GM21447 (cell line): ENCODE measurements around the gene PRPF18.

Source experiments
- ATAC-seq: cut with Tn5 transposase; IDR thresholded peaks from one replicate; pipeline ENCODE4 v1.9.1; 2021; ENCODE audit not compliant: unreplicated experiment

PRPF18 gene

DNA sequence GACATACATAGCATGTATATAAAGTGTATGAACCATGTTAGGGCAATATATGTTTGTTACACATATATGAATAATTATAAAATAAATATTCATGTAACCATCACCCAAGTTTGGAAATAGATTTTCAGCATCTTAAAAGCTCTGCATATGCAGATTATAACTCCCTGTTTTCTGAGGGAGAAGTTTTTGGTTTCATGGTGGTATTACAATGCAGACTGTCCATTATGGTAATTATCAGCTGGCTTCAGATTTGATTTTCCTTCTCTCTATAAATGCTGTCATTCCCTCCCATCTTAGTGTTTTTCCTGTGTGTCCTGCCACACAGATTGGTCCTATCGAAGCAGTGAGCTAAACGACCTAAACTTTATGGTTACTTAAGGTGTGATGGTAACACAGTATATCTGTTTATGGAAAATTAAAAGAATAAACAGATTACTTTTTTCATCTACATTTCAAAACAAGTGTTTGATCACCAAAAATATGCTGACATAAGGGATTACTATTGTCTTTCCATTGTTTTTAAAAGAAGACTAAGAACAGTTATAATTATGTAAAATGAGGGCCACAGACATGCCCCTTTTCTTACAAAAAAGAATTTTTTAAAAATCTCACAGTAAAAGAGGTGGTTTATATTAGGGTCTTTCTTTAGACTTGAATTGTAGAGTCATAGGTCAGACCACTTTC, 17.7 kb downstream of the PRPF18 start:
- ATAC-seq, result no peak

DNA sequence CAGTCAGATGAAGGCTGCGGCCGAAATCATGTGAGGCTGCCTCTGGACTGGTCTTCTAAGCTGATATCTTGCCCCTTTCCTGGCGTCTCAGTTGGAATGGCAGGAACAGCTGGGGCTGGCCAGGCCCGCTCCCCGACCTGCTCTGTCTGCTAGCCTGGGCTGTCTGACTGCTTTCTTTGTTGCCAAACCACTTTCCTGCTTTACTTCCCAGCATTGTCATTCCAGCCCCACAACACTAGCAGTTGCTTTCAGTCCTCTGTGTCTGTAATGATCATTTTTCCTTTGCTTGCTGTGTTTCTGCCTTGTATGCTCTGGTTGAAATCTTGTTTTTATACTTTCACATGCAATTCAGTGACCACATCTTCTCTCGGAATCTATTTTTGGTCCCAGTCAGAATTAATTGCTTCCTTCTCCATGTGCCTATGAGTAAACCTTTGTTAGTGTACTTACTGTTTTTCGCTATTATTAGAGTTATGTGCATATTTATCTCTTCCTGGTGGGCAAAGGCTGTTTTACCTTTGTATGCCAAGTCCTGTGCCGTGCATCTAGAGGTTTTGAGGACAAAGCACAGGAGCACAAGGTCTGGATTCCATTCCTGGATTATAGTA, 21.6 kb downstream of the PRPF18 start:
- no peak for ATAC-seq

DNA sequence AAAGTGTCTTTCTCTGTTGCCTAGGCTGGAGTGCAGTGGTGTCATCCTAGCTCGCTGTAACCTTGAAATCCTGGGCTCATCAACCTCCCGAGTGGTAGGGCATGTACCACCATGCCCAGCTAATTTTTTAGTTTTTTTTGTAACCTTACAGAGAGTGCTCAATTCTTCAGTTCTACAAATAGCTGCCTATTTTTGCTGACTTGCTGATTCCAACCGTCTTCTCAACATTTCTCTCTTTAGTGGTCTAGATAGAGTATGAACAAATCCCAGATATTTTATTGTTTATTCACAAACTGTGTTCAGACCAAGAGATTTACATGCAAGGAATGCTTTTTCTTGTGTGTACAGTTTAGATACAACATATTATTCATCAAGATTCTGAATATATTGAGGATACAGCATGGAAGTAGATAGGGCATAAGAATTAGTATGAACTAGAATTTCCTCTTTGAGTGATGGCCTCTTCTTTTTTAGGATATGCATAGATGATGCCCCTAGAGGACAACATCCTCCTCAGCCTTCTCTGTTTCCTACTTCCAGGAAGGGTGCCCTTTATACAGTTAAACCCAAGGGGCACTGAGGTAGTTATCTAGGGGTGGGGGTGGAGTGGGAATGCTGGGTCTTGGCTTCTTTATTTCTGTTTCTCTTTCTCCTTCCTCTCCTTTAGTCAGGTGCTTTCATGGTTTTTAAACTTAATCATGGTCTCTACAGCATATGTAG, 26.0 kb downstream of the PRPF18 start:
- no peak for ATAC-seq

DNA sequence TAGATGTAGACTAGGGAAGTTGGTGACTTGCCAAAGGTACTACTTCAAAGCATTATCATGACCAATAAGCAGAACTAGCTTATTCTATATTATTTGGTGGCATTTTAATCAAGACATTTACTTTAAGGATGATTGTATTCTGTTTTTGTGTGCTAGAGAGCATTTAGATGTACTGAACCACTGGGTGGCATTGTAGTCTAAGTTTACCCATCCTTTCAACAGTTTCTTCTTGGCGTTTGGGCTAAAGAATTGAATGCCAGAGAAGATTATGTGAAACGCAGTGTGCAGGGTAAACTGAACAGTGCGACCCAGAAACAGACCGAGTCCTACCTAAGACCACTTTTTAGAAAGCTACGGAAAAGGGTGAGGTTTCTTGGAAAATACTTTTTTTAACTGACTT, 26.8 kb downstream of the PRPF18 start:
- no peak for ATAC-seq

DNA sequence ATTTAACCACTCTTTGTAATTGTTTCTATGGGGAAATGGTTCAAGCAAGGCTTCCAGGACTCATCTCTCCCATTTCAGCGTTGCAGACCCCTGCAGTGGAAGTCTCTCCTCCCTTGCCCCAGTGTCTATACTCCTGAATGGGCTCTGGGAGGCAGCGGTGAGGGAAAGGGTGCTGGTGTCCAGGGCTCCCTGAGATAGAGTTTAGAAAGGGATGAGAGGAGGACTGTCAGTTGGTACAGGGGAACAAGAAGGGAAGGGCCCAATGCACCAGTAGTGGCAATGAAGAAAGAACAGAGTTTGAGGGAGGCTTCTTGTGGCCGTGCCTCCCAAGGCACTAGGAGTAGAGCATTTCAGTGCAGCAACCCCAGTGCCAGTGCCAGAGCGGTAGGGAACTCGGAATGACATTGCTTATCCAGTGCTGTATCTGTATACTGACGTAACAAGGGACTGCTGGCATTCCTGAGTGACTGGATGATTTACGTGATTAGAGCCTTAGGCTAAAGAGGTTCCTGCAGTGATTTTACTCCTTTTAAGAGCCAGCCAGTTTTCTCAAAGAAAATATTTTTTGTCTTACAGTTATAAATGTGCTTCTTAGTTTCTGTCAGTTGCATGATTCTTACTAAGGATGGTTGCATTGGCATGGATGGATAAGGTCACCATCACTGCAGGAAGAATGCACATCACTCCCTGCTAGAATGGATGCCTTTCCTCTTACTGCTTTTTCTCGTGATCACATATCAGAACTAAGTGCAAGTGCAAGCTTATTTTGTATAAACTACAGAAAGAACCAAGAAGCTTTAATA, 28.0 kb downstream of the PRPF18 start:
- ATAC-seq, result no peak

DNA sequence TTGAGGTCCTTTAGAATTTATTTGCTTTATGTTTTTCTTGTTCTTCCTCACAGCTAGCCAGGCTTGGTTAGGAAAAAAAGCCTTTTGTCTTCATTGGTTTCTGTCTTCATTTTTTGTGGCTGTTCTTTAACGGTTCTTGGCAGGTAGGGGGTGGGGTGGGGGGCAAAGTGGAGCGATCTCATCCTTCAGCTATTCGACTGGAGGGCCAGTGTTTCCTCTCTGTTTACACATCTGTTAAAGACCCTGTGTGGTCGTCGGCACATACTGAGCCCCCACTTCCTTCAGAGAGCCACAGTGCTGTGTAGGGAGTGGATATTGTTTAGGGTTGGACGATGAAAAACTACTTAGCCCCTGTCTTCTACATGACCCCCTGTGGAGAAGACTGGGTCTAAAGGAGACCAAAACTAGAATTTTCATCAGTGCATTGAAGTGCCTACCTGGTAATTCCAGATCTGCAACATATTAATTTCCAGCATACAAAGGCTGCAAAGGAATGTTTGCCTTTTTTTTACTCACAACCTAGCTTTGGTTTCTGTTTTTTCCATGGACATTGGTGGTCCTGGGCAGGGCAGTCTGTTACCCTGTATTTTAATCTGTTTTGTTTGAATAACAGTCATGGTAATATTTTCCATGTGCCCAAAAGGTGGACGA, 29.0 kb downstream of the PRPF18 start:
- no peak for ATAC-seq

DNA sequence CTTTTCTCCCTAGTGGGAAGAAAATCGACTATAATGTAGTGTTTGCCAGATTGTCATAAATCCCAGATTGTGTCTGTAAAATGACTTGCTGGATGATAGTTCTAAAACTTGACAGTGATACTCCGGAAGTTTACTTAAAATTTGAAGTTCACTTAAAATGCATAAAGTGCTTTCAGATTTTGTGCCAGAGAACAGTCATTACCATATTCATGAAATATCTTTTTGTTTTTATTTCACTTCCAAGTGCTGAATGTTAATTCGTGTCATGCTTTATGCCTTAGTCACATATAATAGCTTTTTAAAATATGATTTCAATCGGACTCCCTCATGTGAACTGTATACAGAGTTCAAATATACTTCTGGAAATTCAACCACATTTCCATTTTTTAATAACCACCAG, 30.4 kb downstream of the PRPF18 start:
- ATAC-seq, result no peak

DNA sequence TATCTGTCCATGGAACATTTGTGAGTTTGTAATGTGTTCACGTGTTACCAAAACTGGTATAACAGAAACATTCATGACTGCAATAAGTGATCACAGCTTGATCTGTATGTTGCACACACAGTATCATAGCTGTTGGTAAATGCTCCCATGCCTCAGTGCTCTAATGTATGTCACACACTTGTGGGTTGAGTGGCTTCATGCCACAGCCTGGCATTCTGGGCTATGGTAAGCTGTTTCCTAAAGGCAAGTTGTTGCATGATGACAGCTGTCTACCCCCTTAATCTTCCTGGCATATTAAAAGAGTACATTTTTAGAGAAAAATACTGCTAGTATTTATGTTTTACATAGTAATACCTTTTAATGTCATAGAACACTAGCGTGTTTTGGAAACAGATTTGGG, 35.2 kb downstream of the PRPF18 start:
- no peak for ATAC-seq

DNA sequence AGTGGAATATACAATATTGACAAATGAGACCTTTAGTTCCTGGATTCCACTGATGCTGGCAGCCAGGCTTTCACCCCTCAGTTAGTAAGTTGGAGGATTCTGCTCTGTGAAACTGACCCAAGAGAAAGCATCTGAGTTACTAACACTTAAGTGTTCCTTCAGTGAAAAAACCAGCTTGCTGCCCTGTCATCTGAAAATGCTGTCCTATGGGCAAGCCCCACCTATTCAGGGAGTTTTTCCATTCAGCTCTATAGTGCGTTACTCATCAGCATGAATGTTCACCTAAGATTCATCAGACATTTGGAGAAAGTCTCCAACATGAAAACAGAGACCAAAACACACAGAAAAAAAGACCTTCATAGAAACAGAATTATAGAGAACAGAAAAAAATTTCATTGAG, 37.9 kb downstream of the PRPF18 start:
- no peak for ATAC-seq

DNA sequence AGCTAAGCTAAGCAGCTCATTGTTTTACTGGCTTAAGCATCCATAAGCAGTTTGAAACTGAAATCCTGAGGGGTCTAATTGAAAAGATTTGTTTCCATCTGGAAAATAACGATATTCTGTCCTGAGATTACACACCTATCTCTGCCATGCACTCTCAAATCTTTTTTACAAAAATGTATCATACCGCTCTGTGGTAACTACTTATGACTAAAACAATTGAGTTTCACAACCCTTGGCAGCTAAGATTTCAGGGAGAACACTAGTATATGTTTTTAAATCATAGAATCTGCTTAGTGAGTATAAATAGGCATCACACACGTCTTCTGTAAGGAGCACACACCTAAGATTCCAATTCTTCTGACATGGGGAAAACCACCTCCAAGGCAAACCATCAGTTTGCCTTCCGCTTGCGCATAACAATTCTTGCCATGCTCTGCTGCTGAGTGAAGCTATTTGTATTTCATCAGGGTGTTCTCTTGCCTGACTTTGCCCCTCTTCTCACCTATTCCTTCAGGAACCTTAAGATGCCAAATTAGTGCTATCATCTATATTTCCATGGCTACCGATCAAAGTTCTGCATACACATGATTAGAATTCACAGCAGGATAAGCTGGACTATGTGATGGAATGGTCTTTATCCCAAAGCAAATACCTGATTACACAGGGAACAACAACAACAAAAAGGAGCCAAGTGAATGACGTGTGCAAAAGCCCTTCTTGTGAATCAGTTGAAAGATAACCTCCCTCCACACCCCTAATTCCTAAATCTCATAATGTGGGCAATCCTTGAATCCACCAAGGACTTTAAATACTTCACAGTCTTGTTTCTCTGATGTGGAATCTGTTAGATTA, 40.9 kb downstream of the PRPF18 start:
- ATAC-seq, result no peak

DNA sequence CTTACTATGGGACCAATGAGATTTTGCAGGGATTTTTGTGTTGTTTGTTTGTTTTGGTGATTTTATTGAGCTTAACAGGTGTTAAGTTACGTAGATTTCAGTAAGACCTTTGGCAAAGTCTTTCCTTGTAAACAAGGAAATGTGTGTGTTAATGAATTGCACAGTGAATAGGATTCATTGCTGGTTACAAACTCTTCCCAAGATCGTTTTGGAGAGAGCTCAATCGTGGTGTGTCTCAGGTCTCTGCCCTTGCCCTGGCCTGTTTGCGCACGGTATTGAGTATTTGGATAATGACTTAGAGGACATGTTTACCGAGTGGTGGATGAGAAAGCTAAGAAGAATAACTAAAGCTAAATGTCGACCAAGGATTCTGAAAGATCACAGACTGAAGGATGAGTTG, 41.9 kb downstream of the PRPF18 start:
- no peak for ATAC-seq

DNA sequence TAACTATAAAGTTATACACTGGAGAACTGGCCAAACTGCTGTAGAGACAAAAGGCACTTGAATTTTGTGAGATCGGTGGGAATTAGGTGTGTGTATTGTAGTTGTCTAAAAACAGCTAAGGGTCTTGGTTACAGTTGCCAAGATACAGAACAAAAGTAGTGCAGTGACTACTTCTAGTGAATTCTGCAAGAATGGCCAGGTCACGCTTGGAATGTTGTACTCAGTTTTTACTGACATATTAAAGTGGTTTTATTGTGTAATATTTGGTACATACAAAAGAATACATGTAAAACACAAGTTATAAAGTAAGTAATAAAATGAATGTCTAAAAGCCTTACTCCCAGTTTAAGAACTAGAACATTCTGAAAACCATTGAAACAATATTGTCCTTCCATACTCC, 42.4 kb downstream of the PRPF18 start:
- ATAC-seq, result no peak

DNA sequence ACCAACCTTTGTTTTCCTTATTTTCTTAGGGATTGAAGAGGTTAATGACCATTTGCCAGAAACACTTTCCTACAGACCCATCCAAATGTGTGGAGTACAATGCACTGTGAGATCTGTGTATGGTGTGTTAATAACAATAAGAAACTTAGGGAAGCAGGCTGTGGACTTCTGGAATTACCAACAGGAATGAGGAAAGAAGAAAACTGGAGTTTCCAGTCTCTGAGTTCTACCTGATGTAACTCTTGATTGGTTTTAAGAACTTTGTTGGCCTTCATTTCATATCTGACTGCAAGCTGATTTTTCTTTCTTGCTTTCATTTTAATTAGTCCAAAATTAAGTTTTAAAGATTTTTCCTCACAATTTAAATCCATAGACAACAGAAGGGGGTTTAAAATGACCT, 43.5 kb downstream of the PRPF18 start:
- no peak for ATAC-seq

DNA sequence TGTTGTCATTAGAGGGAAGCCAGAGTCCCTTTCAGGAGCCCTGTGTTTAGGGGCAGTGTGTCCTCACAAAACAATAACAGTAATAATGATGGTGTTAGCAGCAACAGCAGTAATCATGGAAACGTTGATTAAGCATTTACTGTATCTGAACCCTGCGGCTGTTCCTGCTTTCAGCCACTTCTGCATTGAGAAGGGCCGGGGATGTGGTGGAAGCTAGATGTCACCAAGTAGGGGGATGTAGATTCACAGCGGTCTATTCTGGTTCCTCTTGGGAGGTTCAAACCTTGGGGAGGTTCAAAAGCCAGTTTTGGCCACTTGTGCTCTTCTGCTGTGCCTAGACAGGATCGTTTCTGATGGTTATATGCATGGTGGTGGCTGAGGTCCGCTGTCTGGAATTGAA, 44.8 kb downstream of the PRPF18 start:
- no peak for ATAC-seq

DNA sequence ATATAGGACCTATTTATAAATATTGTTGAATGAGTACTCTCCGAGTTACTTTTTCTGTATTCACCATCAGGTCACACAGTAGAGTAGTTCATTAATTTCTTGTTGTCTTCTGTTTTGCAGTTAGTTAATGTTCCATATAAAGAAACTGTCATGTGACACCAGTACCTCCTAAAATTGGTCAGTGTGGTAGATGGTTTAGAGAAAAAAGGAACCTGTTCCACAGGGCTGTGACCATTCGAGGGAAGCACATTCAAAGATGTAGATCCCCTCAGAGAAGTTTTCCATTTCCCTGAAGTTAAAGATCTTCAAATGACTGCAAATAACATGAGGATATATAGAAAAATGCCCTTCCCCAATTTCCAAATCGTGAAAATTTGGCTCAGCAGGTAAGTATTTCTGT, 45.7 kb downstream of the PRPF18 start:
- ATAC-seq, result no peak

DNA sequence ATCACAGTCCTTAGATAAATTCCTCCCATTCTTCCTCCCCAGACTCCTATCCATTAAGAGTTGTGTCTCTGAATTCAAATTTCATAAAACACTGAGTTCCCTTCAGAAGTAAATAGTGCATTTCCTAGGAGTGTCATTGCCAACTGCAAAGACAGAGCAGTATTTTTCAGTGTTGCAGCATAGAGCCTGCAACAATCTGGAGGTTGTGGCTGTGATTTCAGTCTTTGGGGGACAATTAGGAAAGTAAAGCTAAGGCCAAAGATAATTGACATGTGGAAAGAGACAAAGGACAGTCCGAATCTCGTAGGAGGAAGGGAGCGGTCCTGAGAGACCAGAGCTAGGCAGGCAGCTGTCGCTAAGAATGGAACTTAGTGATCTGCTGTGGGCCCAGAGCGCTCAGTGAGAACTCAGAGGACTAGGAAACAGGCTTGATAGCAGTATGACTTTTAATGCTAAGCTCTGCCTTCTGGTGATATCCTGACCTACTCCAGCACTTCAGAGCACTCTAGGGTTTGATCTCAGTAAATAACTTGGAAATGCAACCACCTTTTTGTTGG, 46.2 kb downstream of the PRPF18 start:
- ATAC-seq, result no peak

DNA sequence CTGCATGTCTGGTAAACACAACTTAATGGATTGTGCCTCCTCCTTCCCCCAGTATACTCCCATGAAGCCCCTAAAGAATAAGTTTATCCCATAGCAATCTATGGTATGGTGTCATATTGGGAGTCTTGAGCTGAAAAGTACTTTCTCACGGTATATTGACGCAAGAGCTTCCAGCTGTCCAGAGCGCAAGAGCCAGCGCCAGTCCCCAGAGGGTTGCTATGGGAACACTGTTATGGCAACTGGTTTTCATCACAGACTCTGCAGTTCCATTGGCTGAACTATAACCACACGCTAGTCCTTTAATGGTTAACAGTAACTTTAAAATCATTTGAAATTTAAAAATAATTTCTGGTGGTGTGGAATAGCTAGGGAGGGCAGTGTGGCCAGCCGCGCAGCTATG, 46.9 kb downstream of the PRPF18 start:
- ATAC-seq, result no peak

DNA sequence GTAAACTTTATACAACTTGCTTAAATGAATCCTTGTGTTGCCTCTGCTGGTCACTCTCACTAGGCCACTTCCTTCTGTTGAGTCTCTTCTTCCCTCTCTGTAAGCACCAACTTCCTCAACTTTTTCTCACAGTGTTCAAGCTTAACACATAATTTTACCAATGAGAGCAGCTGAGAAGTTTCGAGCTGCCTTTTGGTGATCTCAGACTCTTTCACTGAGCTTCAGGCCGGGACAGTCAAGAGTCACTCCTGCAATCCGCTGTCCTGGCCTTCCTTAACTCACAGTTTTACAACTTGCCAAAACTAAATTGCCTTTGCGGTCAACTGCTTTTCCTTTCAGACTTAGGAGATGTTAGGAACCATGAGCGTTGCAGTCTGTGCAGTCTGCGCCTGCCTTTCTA, 47.4 kb downstream of the PRPF18 start:
- ATAC-seq, result no peak

DNA sequence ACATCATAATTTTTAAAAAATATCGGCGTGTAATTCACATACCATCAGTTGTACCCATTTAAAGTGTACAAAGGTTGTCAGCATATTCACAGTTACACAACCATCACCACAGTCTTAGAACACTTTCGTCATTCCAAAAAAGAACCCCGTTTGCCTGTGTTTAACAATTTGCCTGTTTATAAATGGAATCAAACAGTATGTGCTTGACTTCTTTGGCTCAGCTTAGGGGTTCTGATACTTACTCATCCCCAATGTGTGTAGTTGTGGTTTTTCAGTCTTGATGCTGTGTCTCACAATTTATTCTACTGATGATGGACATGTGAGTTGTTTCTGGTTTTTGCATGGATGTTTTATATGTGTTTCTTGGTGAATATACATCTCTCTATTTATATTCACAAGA, 50.0 kb downstream of the PRPF18 start:
- ATAC-seq, result no peak

DNA sequence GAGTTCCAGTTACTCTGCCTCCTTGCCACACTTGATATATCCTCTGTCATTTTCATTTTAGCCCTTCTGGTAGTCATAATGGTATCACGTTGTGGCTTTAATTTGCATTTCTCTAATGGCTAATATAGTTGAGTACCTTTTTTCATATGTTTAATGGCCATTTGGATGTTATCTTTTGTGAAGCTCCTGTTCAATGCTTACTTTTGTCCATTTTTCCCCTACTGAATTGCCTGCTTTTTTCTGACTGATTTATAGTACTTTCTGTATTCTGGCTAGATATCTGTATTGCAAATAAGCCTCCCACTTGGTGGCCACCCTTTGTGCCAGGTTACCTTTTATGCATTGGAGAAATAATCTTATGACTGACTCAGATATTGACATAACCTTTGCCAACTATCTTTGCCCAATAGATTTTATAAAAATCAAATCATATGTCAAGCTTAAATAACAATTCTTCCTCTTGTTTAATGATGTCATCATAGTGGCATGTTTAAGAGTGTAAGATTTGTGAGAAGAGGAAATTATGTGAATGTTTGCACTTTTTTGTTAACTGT, 50.6 kb downstream of the PRPF18 start:
- no peak for ATAC-seq
